IPS-20b (cell line): ENCODE measurements around the gene MAP1A.
A peak's percentile ranks its signal among the peaks of the same experiment; 100 is the strongest.

ENCODE experiments used
- H3K27ac ChIP-seq: one replicate; pipeline ENCODE4 v1.5.1; 2013; ENCODE audit warnings: low read length
- H3K27me3 ChIP-seq: 2 replicates; pipeline ENCODE4 v1.6.1; 2013; ENCODE audit warnings: mild to moderate bottlenecking, low read length, inconsistent platforms; ENCODE audit not compliant: insufficient read depth
- H3K36me3 ChIP-seq: 2 replicates; pipeline ENCODE4 v1.6.1; 2013; ENCODE audit warnings: low read depth, mild to moderate bottlenecking, inconsistent platforms, low read length, moderate library complexity; ENCODE audit not compliant: insufficient read depth
- H3K4me1 ChIP-seq: 2 replicates; pipeline ENCODE4 v1.6.1; 2013; ENCODE audit warnings: mild to moderate bottlenecking, control low read depth, inconsistent platforms, low read length, moderate library complexity; ENCODE audit not compliant: insufficient read depth
- H3K4me3 ChIP-seq: 2 replicates; pipeline ENCODE4 v1.5.1; 2013; ENCODE audit warnings: mild to moderate bottlenecking, low read length, inconsistent platforms
- H3K9ac ChIP-seq: 2 replicates; pipeline ENCODE4 v1.6.1; 2013; ENCODE audit warnings: low read depth, mild to moderate bottlenecking, inconsistent platforms, low read length, moderate library complexity
- H3K9me3 ChIP-seq: 2 replicates; pipeline ENCODE4 v1.6.1; 2013; ENCODE audit warnings: mild to moderate bottlenecking, low read depth, low read length, inconsistent platforms; ENCODE audit not compliant: insufficient read depth

Gene MAP1A

GRCh38 chr15:43511012-43511885 is 6.2 kb upstream of the MAP1A start:
- Histone ChIP-seq H3K9ac (no peak overlapping the region; the same call in 1 of the 2 replicates), H3K36me3 (no peaks in the 10 kb centered on the region), H3K27me3 (peaks cover 37% of the 10 kb centered on the region), H3K4me3 (peak overlapping the region; percentile 81), H3K9me3 (no peaks in the 10 kb centered on the region), H3K4me1 (peaks cover 13% of the 10 kb centered on the region), H3K27ac (no peak overlapping the region)

DNA sequence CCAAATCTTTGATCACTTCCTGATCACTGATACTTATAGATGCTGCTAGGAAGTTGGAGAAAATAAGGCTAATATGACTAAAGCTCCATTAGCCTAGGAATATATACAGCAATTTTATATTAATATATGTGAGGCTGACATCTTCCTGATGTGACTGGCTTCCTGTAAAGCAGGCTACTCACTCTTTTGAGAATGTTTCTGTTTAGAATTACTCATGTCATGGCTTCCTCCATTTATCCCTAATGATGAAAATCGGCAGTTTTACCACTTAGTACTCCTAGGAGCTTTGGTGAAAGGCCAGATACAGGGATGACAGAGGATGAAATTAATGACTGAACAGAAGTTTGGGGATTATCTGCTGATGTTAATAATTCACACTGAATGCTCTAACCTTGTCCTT is 3.9 kb upstream of the MAP1A start:
- peaks cover 27% of the 10 kb centered on the region for H3K4me1 ChIP-seq
- H3K9ac ChIP-seq = no peak overlapping the region
- no peaks in the 10 kb centered on the region for H3K36me3 ChIP-seq
- H3K27ac ChIP-seq = no peak overlapping the region
- H3K9me3 ChIP-seq = no peaks in the 10 kb centered on the region
- H3K27me3 ChIP-seq = peaks cover 59% of the 10 kb centered on the region
- H3K4me3 ChIP-seq = no peak overlapping the region

- no peak overlapping the region for H3K27ac ChIP-seq
- no peaks in the 10 kb centered on the region for H3K9me3 ChIP-seq
- H3K4me3 ChIP-seq = no peak overlapping the region; the same call in 1 of the 2 replicates
- H3K36me3 ChIP-seq = no peaks in the 10 kb centered on the region
- H3K27me3 ChIP-seq = peaks cover 68% of the 10 kb centered on the region
- H3K9ac ChIP-seq = no peak overlapping the region
- H3K4me1 ChIP-seq = peaks cover 34% of the 10 kb centered on the region
These were observed 3.0 kb upstream of the MAP1A start for GRCh38 chr15:43514241-43515057.

- no peak overlapping the region for H3K9ac ChIP-seq
- H3K27me3 ChIP-seq = peaks cover 81% of the 10 kb centered on the region
- no peaks in the 10 kb centered on the region for H3K9me3 ChIP-seq
- peak overlapping the region; percentile 61; the same call in 1 of the 2 replicates for H3K4me3 ChIP-seq
- no peaks in the 10 kb centered on the region for H3K36me3 ChIP-seq
- no peak overlapping the region for H3K27ac ChIP-seq
- peaks cover 31% of the 10 kb centered on the region for H3K4me1 ChIP-seq
These were observed 1.7 kb upstream of the MAP1A start for GRCh38 chr15:43515741-43516140.

DNA sequence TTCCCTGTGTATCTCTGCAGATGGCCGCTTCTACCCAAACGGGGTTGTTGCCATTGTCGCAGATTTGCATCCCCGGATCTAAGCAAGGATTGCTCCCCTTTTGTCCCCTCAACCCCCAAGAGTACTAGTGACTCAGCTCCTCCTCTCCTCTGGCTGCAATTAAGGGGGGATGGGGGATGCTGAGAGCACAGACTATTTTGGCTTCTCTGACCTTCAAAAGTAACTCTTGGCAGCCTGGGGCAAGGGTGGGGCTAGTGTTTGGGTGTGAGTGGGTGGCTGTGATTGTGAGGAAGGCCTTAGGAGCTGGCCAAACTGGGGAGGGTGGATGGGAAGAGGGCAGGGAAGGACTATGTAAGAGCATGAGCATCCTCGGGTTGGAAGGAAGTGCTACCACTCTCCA is 1.2 kb upstream of the MAP1A start:
- Histone ChIP-seq H3K27ac (no peak overlapping the region), H3K27me3 (peaks cover 78% of the 10 kb centered on the region), H3K36me3 (no peaks in the 10 kb centered on the region), H3K4me3 (peak overlapping the region; percentile 61; the same call in 1 of the 2 replicates), H3K9ac (no peak overlapping the region), H3K9me3 (no peaks in the 10 kb centered on the region), H3K4me1 (peaks cover 30% of the 10 kb centered on the region)

GRCh38 chr15:43516801-43517353 is 531 bp upstream of the MAP1A start:
- no peaks in the 10 kb centered on the region for H3K9me3 ChIP-seq
- H3K36me3 ChIP-seq = no peaks in the 10 kb centered on the region; the same call in 1 of the 2 replicates
- peak overlapping the region; percentile 61 for H3K4me3 ChIP-seq
- H3K27ac ChIP-seq = no peak overlapping the region
- peaks cover 74% of the 10 kb centered on the region for H3K27me3 ChIP-seq
- peaks cover 26% of the 10 kb centered on the region for H3K4me1 ChIP-seq
- peak overlapping the region; percentile 51; the same call in 1 of the 2 replicates for H3K9ac ChIP-seq

DNA sequence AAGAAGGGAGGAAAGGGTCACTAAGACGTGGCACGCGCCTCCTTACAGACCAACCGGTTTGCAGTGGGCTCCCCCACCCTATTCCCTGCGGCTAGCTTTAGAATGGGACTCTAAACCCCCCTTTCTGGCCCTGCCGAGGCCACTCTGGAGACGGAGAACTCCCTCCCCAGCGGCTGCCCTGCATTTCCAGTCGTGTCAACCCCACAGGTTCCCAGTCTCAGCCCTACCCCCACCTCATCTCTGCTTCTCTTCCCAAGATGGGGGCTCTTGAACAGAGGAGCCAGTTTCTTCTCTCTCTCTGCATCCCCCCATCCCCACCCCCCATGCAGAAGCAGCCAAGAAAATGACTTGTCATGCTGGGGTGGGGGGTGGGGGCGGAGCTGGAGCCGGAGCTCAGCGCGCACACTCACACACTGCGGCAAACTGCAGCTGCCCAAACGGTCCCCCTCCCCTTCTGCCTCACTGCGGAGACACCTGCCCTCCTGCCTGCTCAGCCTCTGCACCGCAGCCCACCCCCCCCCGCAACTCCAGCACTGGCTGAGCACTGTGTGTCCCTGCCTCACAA is 871 bp downstream of the MAP1A start:
- Histone ChIP-seq H3K4me1 (peaks cover 26% of the 10 kb centered on the region), H3K9me3 (no peaks in the 10 kb centered on the region), H3K4me3 (peak overlapping the region; percentile 68), H3K9ac (peak overlapping the region; percentile 11; the same call in 1 of the 2 replicates), H3K27me3 (peaks cover 60% of the 10 kb centered on the region), H3K36me3 (no peaks in the 10 kb centered on the region; the same call in 1 of the 2 replicates), H3K27ac (no peak overlapping the region)

DNA sequence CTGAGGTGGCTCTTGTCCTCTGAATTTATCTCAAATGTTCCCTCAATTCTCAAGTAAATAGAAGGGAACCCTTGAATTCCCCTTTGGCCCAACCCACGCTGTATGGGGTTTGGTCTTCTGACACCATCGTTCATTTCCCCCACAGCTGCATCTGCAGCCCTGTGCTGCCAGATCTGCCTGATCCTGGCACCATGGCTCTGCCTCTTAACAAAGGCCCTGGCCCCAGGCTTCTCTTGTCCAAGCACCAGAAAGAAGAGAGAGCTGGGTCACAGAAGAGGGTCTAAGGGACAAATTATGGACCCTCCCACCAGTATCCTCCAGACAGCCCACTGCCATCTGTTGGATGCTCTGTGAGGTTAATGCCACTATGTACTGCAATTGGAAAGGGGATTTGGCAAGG is 1.8 kb downstream of the MAP1A start:
- no peak overlapping the region for H3K27ac ChIP-seq

DNA sequence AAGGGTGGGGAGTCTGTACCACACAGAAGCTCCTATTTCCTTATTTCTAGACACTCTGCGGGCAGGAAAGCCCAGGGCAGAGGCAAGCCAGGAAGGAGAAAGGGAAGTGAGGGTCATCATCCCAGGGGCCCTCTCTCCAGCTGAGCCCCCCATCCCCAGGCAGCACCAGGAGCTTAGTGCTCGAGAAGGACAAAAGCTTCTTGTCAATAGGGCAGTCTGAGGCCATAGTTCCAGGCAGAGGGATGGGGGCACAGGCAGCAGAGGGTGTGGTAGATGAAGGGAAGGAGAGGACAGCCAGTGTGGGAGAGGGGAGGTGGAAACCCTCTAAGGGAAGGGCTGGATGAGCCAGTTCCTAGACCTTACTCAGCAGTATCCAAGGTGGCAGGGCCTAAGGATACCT is 2.7 kb downstream of the MAP1A start:
- Histone ChIP-seq H3K27ac (no peak overlapping the region), H3K27me3 (peaks cover 58% of the 10 kb centered on the region), H3K4me1 (peaks cover 26% of the 10 kb centered on the region), H3K36me3 (no peaks in the 10 kb centered on the region; the same call in 1 of the 2 replicates), H3K9me3 (no peaks in the 10 kb centered on the region; the same call in 1 of the 2 replicates), H3K9ac (no peak overlapping the region), H3K4me3 (no peak overlapping the region)

More for the DNA sequence above, 1.8 kb downstream of the MAP1A start:
- no peak overlapping the region for H3K9ac ChIP-seq
- peaks cover 58% of the 10 kb centered on the region for H3K27me3 ChIP-seq
- H3K4me1 ChIP-seq = peaks cover 26% of the 10 kb centered on the region
- no peaks in the 10 kb centered on the region; the same call in 1 of the 2 replicates for H3K36me3 ChIP-seq
- H3K9me3 ChIP-seq = no peaks in the 10 kb centered on the region
- H3K4me3 ChIP-seq = peak overlapping the region; percentile 68

GRCh38 chr15:43521419-43521818 is 4.0 kb downstream of the MAP1A start:
- Histone ChIP-seq H3K27me3 (peaks cover 45% of the 10 kb centered on the region), H3K27ac (no peak overlapping the region), H3K9ac (no peak overlapping the region), H3K4me3 (no peak overlapping the region), H3K36me3 (no peaks in the 10 kb centered on the region; the same call in 1 of the 2 replicates), H3K9me3 (no peaks in the 10 kb centered on the region; the same call in 1 of the 2 replicates), H3K4me1 (peaks cover 19% of the 10 kb centered on the region)

- H3K27ac ChIP-seq = no peak overlapping the region
- no peaks in the 10 kb centered on the region; the same call in 1 of the 2 replicates for H3K36me3 ChIP-seq
- H3K4me1 ChIP-seq = peaks cover 11% of the 10 kb centered on the region
- H3K27me3 ChIP-seq = peaks cover 37% of the 10 kb centered on the region
- H3K9me3 ChIP-seq = no peaks in the 10 kb centered on the region; the same call in 1 of the 2 replicates
- no peak overlapping the region for H3K9ac ChIP-seq
- H3K4me3 ChIP-seq = no peak overlapping the region
These were observed 4.8 kb downstream of the MAP1A start for GRCh38 chr15:43522247-43522646.
